LHCN-M2 (cell line): Measurements from ENCODE around the gene NFE2L2. TPM values are rescaled to one million over a fixed set of nuclear protein-coding genes. Genes with fewer than 3 reads are reported as not detected.
"Not testable (repeated sequence)": the region's sequence is repeated elsewhere in the genome, so short reads cannot be mapped to it uniquely, and the experiment has no call there.

Experiments used
- DNase-seq: peaks from one replicate; pipeline ENCODE4 v3.0.0-alpha.2; 2012; ENCODE audit warnings: low read depth
- total RNA-seq: library from RNA; depleted of rRNA; stranded (reverse); fragments of >200 nt; gene quantifications from 2 replicates; pipeline ENCODE4 v1.2.3, GENCODE V29; 2014

NFE2L2 gene
- total RNA-seq, 1 experiment from 2014 or later, result 74.6 TPM

- no peak for DNase-seq
Measured at GRCh38 chr2:177257471-177257870, 7.1 kb downstream of the NFE2L2 start.

GRCh38 chr2:177256695-177257094, 7.8 kb downstream of the NFE2L2 start:
- no peak for DNase-seq

GRCh38 chr2:177256026-177256425, 8.5 kb downstream of the NFE2L2 start:
- no peak for DNase-seq

GRCh38 chr2:177255227-177255601, 9.3 kb downstream of the NFE2L2 start:
- no peak for DNase-seq

- DNase-seq, result peak; percentile 41
Measured at GRCh38 chr2:177254433-177255226, 9.9 kb downstream of the NFE2L2 start.

GRCh38 chr2:177253704-177254103, 10.8 kb downstream of the NFE2L2 start:
- DNase-seq, result no peak

GRCh38 chr2:177252808-177253531, 11.6 kb downstream of the NFE2L2 start:
- DNase-seq, result no peak

GRCh38 chr2:177251165-177251542, 13.4 kb downstream of the NFE2L2 start:
- no peak for DNase-seq

- no peak for DNase-seq
Measured at GRCh38 chr2:177250461-177250860, 14.1 kb downstream of the NFE2L2 start.

- DNase-seq, result no peak
Measured at GRCh38 chr2:177249038-177249437, 15.5 kb downstream of the NFE2L2 start.

GRCh38 chr2:177247693-177248262, 16.7 kb downstream of the NFE2L2 start:
- DNase-seq, result no peak

GRCh38 chr2:177246523-177247030, 17.9 kb downstream of the NFE2L2 start:
- not testable (repeated sequence) for DNase-seq

- no peak for DNase-seq
Measured at GRCh38 chr2:177246000-177246399, 18.5 kb downstream of the NFE2L2 start.

GRCh38 chr2:177245010-177245422, 19.5 kb downstream of the NFE2L2 start:
- peak; percentile 95 for DNase-seq

GRCh38 chr2:177244244-177244771, 20.2 kb downstream of the NFE2L2 start:
- DNase-seq, result no peak

GRCh38 chr2:177243476-177243875, 21.1 kb downstream of the NFE2L2 start:
- no peak for DNase-seq

- DNase-seq, result no peak
Measured at GRCh38 chr2:177243073-177243472, 21.5 kb downstream of the NFE2L2 start.

GRCh38 chr2:177242121-177242987, 22.2 kb downstream of the NFE2L2 start:
- DNase-seq, result peak; percentile 91

GRCh38 chr2:177241711-177242120, 22.8 kb downstream of the NFE2L2 start:
- DNase-seq, result no peak

- peak; percentile 80 for DNase-seq
Measured at GRCh38 chr2:177239932-177240630, 24.4 kb downstream of the NFE2L2 start.

- no peak for DNase-seq
Measured at GRCh38 chr2:177239053-177239452, 25.5 kb downstream of the NFE2L2 start.
